ENCODE results near the gene MMP28. TPM values are rescaled to one million over a fixed set of nuclear protein-coding genes. Genes with fewer than 3 reads are reported as not detected.

MMP28 gene
- total RNA-seq, 1 experiment from 2014 or later = 2.4 TPM

- no peak overlapping the region for H3K9ac ChIP-seq (ENCODE audit: low read length)
- no peak overlapping the region for H3K4me3 ChIP-seq (ENCODE audit: low read length)
- H3K79me2 ChIP-seq (ENCODE audit: low read length) = no peaks in the 10 kb centered on the region
- H3K4me2 ChIP-seq (ENCODE audit: low read length) = no peak overlapping the region
- ChIA-PET CTCF (no interaction called here), POLR2A (ENCODE audit: unreplicated experiment) (no interaction called here)
- H3F3A ChIP-seq (ENCODE audit: low read length, unreplicated experiment) = no peaks in the 10 kb centered on the region
- no peaks in the 10 kb centered on the region for H4K20me1 ChIP-seq (ENCODE audit: low read length)
- no peaks in the 10 kb centered on the region for H3K4me1 ChIP-seq (ENCODE audit: insufficient read depth, low read length)
- ATAC-seq (no peak), DNase-seq (no peak)
- no peaks in the 10 kb centered on the region for H3K9me2 ChIP-seq (replicated peaks; ENCODE audit: low read length)
- no peaks in the 10 kb centered on the region for H3K9me3 ChIP-seq (ENCODE audit: low read length)
- no TSS peak for BruUV-seq (replicated peaks)
- H3K36me3 ChIP-seq (ENCODE audit: low read depth, low read length) = no peaks in the 10 kb centered on the region
- TF ChIP-seq, protein P1, sequence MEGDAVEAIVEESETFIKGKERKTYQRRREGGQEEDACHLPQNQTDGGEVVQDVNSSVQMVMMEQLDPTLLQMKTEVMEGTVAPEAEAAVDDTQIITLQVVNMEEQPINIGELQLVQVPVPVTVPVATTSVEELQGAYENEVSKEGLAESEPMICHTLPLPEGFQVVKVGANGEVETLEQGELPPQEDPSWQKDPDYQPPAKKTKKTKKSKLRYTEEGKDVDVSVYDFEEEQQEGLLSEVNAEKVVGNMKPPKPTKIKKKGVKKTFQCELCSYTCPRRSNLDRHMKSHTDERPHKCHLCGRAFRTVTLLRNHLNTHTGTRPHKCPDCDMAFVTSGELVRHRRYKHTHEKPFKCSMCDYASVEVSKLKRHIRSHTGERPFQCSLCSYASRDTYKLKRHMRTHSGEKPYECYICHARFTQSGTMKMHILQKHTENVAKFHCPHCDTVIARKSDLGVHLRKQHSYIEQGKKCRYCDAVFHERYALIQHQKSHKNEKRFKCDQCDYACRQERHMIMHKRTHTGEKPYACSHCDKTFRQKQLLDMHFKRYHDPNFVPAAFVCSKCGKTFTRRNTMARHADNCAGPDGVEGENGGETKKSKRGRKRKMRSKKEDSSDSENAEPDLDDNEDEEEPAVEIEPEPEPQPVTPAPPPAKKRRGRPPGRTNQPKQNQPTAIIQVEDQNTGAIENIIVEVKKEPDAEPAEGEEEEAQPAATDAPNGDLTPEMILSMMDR (conservative IDR thresholded peaks at IDR 0.05; ENCODE audit: low read depth, low read length) = no peak
- TF ChIP-seq EZH2phosphoT487 (IDR thresholded peaks at IDR 0.05; ENCODE audit: borderline replicate concordance, low read length) (no peak), EZH2 (IDR thresholded peaks at IDR 0.05; ENCODE audit: low read length, unreplicated experiment) (no peak)
- H2AFZ ChIP-seq (ENCODE audit: low read length) = no peak overlapping the region
- intact Hi-C loops (cut with micrococcal nuclease) = no loop called here
- H3K27me3 ChIP-seq (ENCODE audit: low read length) = no peaks in the 10 kb centered on the region
- no peak overlapping the region for H3K27ac ChIP-seq (ENCODE audit: low read length)
Observed at GRCh38 chr17:35750526-35751395, 44.7 kb downstream of the MMP28 start.

GRCh38 chr17:35749560-35750412, 45.7 kb downstream of the MMP28 start:
- Histone ChIP-seq H3K4me2 (ENCODE audit: low read length) (no peak overlapping the region), H3F3A (ENCODE audit: low read length, unreplicated experiment) (no peaks in the 10 kb centered on the region), H3K27me3 (ENCODE audit: low read length) (no peaks in the 10 kb centered on the region), H3K4me3 (ENCODE audit: low read length) (no peak overlapping the region), H3K4me1 (ENCODE audit: insufficient read depth, low read length) (no peaks in the 10 kb centered on the region), H3K9ac (ENCODE audit: low read length) (no peak overlapping the region), H3K79me2 (ENCODE audit: low read length) (no peaks in the 10 kb centered on the region), H4K20me1 (ENCODE audit: low read length) (no peaks in the 10 kb centered on the region), H3K27ac (ENCODE audit: low read length) (no peak overlapping the region), H3K36me3 (ENCODE audit: low read depth, low read length) (no peaks in the 10 kb centered on the region), H2AFZ (ENCODE audit: low read length) (no peak overlapping the region), H3K9me2 (replicated peaks; ENCODE audit: low read length) (no peaks in the 10 kb centered on the region), H3K9me3 (ENCODE audit: low read length) (no peaks in the 10 kb centered on the region)
- DNase-seq (no peak), ATAC-seq (no peak)
- CTCF ChIA-PET = no interaction called here
- POLR2A ChIA-PET (ENCODE audit: unreplicated experiment) = no interaction called here
- BruUV-seq (replicated peaks) = no TSS peak
- intact Hi-C loops (cut with micrococcal nuclease) = no loop called here
- TF ChIP-seq EZH2 (IDR thresholded peaks at IDR 0.05; ENCODE audit: low read length, unreplicated experiment) (no peak), EZH2phosphoT487 (IDR thresholded peaks at IDR 0.05; ENCODE audit: borderline replicate concordance, low read length) (no peak)
- TF ChIP-seq, protein P1 (conservative IDR thresholded peaks at IDR 0.05; ENCODE audit: low read depth, low read length) = no peak

All from PC-3 (cell line).